Thyroid gland (tissue), 4 donors: ENCODE data around the gene RBM15B.

Experiments used
- POLR2A ChIP-seq, 2 donors: fragments of 450-650 bp; IDR thresholded peaks; one replicate each; pipeline ENCODE4 v1.6.1; 2017; ENCODE audit warnings: antibody characterized with exemption in 2 of 2, mild to moderate bottlenecking in 2 of 2, moderate library complexity in 1 of 2
- TF ChIP-seq, protein P1 (sequence below), 6 experiments: fragments of 200-600 bp in 3 of 6; fragments of 450-650 bp in 3 of 6; sonication (generic) in 3 of 6; IDR thresholded peaks; one replicate each; pipeline ENCODE4 v1.5.1; 2016 to 2019; ENCODE audit warnings: antibody characterized with exemption in 6 of 6, mild to moderate bottlenecking in 2 of 6, inconsistent platforms in 1 of 6, moderate library complexity in 1 of 6

DNA sequence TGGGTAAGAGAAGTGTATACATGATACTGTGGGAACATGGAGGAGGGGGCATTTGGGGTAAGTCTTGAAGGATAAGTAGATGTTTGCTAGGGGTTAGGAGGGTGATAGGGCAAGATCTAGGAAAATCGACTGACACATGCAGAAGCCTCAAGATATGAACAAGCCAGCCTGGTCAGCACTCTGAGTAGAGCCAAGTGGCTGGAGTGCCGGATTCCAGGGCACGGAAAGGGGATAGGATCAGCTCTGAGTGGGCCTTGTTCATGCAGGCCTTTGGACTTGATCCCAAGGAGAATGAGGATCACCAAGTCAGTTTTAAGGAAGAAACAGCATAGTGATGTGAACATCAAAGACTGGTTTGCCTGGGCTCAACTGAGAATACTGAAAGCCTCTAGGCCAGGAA is 30.3 kb upstream of the RBM15B start:
- TF ChIP-seq, protein P1, sequence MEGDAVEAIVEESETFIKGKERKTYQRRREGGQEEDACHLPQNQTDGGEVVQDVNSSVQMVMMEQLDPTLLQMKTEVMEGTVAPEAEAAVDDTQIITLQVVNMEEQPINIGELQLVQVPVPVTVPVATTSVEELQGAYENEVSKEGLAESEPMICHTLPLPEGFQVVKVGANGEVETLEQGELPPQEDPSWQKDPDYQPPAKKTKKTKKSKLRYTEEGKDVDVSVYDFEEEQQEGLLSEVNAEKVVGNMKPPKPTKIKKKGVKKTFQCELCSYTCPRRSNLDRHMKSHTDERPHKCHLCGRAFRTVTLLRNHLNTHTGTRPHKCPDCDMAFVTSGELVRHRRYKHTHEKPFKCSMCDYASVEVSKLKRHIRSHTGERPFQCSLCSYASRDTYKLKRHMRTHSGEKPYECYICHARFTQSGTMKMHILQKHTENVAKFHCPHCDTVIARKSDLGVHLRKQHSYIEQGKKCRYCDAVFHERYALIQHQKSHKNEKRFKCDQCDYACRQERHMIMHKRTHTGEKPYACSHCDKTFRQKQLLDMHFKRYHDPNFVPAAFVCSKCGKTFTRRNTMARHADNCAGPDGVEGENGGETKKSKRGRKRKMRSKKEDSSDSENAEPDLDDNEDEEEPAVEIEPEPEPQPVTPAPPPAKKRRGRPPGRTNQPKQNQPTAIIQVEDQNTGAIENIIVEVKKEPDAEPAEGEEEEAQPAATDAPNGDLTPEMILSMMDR (IDR thresholded peaks at IDR 0.05) = no peak
- TF ChIP-seq POLR2A (IDR thresholded peaks at IDR 0.05) = no peak
